HEK293T (cell line): ENCODE results near the gene PSMA7.

ENCODE experiments used
- BHLHE40 ChIP-seq: fragments of 450-650 bp; IDR thresholded peaks from 2 replicates; pipeline ENCODE4 v1.6.1; 2016; ENCODE audit warnings: mild to moderate bottlenecking, moderate library complexity, borderline replicate concordance
- CTBP1 ChIP-seq: fragments of 450-650 bp; IDR thresholded peaks from 2 replicates; pipeline ENCODE4 v1.6.1; 2016; ENCODE audit warnings: borderline replicate concordance
- FOXA1 ChIP-seq: fragments of 450-650 bp; IDR thresholded peaks from 2 replicates; pipeline ENCODE4 v1.6.1; 2016; ENCODE audit warnings: mild to moderate bottlenecking
- FOXK2 ChIP-seq: fragments of 450-650 bp; IDR thresholded peaks from 2 replicates; pipeline ENCODE4 v1.6.1; 2016; ENCODE audit warnings: mild to moderate bottlenecking
- FOXM1 ChIP-seq: fragments of 450-650 bp; IDR thresholded peaks from 2 replicates; pipeline ENCODE4 v1.6.1; 2017; ENCODE audit warnings: mild to moderate bottlenecking, borderline replicate concordance
- L3MBTL2 ChIP-seq: fragments of 450-650 bp; conservative IDR thresholded peaks from 2 replicates; pipeline ENCODE4 v1.6.1; 2016; ENCODE audit warnings: mild to moderate bottlenecking
- LEF1 ChIP-seq: fragments of 450-650 bp; IDR thresholded peaks from 2 replicates; pipeline ENCODE4 v1.6.1; 2017; ENCODE audit warnings: mild to moderate bottlenecking, borderline replicate concordance
- NFRKB ChIP-seq: fragments of 450-650 bp; IDR thresholded peaks from 2 replicates; pipeline ENCODE4 v1.6.1; 2016; ENCODE audit warnings: mild to moderate bottlenecking, moderate library complexity
- SP1 ChIP-seq: fragments of 450-650 bp; IDR thresholded peaks from 2 replicates; pipeline ENCODE4 v1.6.1; 2017
- SUZ12 ChIP-seq: fragments of 450-650 bp; IDR thresholded peaks from 2 replicates; pipeline ENCODE4 v1.6.1; 2016; ENCODE audit warnings: mild to moderate bottlenecking
- TARDBP ChIP-seq: fragments of 450-650 bp; IDR thresholded peaks from 2 replicates; pipeline ENCODE4 v1.6.1; 2016

DNA sequence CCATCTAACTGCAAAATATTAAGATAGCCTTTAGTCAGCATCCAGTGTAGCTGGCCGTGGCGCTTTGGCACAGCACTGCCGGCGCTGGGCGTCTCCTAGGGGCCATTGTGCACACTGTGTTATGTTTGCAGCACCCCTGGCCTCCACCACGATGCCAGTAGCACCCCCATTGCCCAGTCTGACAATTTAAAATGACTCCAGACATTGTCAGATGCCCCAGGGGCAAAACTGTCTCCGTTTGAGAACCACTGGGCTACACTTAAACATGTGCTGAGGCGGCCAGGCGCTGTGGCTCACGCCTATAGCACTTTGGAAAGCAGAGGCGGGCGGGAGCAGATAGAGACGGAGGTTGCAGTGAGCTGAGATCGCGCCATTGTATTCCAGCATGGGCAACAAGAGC, 33.7 kb upstream of the PSMA7 start:
- TF ChIP-seq FOXM1 (no peak), FOXK2 (no peak), LEF1 (no peak), TARDBP (no peak), NFRKB (no peak), FOXA1 (no peak), SUZ12 (no peak), L3MBTL2 (no peak), BHLHE40 (no peak), SP1 (no peak), CTBP1 (no peak)
